ENCODE results near the gene DTX3.
"Not testable (repeated sequence)": the region's sequence is repeated elsewhere in the genome, so short reads cannot be mapped to it uniquely, and the experiment has no call there.

- not testable (repeated sequence) for TF ChIP-seq CTCF (IDR thresholded peaks at IDR 0.05); TCF7 (CRISPR knock-in tag; IDR thresholded peaks at IDR 0.05; ENCODE audit: low read depth); PRDM15 (CRISPR knock-in tag; IDR thresholded peaks at IDR 0.05); ATF1 (CRISPR knock-in tag; IDR thresholded peaks at IDR 0.05); E2F4 (CRISPR knock-in tag; IDR thresholded peaks at IDR 0.05; ENCODE audit: borderline replicate concordance, low read depth); ZNF232 (CRISPR knock-in tag; IDR thresholded peaks at IDR 0.05); HMGXB4 (CRISPR knock-in tag; IDR thresholded peaks at IDR 0.05); PRRX2 (CRISPR knock-in tag; IDR thresholded peaks at IDR 0.05)
These were observed 13.8 kb downstream of the DTX3 start for GRCh38 chr12:57618431-57618830.
